Uterus (tissue), 2 donors: ENCODE measurements around the gene CDH13.

Experiments used
- POLR2A ChIP-seq, 2 donors: fragments of 450-650 bp; IDR thresholded peaks; one replicate each; pipeline ENCODE4 v1.6.1; 2016; ENCODE audit warnings: antibody characterized with exemption in 2 of 2, mild to moderate bottlenecking in 1 of 2, moderate library complexity in 1 of 2
- TF ChIP-seq, protein P1 (sequence below), 4 experiments: fragments of 200-600 bp in 2 of 4; fragments of 450-650 bp in 2 of 4; sonication (generic) in 2 of 4; IDR thresholded peaks; one replicate each; pipeline ENCODE4 v1.5.1; 2016 to 2019; ENCODE audit warnings: antibody characterized with exemption in 4 of 4, mild to moderate bottlenecking in 2 of 4, moderate library complexity in 1 of 4

GRCh38 chr16:83233153-83233552 lies 606.4 kb downstream of the CDH13 start:
- TF ChIP-seq, protein P1, sequence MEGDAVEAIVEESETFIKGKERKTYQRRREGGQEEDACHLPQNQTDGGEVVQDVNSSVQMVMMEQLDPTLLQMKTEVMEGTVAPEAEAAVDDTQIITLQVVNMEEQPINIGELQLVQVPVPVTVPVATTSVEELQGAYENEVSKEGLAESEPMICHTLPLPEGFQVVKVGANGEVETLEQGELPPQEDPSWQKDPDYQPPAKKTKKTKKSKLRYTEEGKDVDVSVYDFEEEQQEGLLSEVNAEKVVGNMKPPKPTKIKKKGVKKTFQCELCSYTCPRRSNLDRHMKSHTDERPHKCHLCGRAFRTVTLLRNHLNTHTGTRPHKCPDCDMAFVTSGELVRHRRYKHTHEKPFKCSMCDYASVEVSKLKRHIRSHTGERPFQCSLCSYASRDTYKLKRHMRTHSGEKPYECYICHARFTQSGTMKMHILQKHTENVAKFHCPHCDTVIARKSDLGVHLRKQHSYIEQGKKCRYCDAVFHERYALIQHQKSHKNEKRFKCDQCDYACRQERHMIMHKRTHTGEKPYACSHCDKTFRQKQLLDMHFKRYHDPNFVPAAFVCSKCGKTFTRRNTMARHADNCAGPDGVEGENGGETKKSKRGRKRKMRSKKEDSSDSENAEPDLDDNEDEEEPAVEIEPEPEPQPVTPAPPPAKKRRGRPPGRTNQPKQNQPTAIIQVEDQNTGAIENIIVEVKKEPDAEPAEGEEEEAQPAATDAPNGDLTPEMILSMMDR (IDR thresholded peaks at IDR 0.05) = no peak
- no peak for TF ChIP-seq POLR2A (IDR thresholded peaks at IDR 0.05)
